Measurements from ENCODE around the gene PTPRT.
"Not testable (repeated sequence)": the region's sequence is repeated elsewhere in the genome, so short reads cannot be mapped to it uniquely, and the experiment has no call there.

PTPRT gene

DNA sequence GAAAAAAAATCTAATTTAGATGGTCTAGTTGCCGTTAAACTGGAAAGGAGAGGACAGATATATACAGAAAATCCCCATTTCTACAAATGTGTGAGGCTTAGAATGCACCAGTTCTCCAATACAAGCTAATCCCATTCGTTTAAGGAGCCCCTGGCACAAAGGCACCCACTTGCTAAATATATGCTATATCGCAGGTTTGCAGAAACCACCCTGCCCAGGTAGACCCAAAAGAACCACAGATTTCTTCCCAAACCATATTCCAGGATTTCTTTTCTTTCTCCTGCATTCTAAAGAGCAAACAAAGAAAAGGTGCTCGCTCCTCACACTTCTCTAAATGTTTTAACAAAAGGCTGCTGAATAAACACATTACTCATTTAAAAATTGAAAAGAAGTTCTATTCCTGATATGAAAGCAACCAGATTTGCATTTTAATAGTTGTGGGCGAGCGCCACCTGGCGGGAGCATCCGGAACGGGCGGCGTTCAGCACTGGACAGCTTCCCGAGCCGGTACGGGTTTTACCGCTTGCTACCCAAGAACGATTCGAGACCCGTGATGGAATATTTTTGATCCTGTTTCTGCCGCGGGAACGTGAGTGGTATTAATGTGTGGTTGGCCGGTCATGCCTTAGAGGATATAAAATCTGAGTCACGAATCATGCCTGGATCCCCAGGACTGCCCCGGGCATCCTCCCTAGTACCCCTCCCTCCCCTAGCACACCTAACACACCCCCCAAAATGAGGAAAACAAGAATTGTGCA is 2.1 kb downstream of the PTPRT start:
- peak; percentile 19 for DNase-seq (ENCODE audit: low read depth)

DNA sequence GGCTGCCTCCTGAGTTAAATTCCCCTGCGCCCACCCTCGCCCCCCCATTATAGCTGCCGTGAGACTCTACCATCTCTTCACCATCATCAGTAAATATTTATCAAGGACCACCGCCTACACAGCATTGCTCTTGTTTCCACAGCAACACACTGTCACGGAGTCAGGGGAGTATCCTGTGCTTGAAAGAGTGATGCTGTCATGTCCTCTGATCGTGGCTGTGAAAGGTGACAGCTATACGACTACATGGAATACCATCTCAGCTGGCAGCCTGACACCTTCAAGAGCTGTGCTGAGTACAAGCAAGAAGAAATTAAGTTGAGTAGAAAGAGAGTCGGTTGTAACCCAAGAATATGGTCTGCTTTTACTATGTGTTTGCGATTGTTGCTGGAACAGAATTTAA is 3.4 kb downstream of the PTPRT start:
- no peak for DNase-seq (ENCODE audit: low read depth)

DNA sequence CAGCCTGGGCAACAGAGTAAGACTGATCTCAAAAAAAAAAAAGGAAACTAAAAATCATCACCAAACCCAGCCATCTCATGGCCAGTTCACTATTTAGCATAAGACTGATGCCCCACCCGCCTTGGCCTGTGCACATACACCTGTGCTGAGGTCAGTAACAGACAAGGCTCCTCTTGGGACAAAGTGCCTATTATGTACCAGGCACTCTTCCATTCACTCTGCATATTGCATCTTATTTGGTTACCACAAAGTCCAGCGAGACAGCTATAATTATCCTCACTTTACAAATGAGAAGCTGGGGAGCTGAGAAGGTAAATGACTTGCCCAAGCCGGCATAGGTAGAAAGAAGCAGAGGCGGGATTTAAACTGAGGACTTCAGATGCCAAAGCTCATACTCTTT is 3.8 kb downstream of the PTPRT start:
- no peak for DNase-seq (ENCODE audit: low read depth)

DNA sequence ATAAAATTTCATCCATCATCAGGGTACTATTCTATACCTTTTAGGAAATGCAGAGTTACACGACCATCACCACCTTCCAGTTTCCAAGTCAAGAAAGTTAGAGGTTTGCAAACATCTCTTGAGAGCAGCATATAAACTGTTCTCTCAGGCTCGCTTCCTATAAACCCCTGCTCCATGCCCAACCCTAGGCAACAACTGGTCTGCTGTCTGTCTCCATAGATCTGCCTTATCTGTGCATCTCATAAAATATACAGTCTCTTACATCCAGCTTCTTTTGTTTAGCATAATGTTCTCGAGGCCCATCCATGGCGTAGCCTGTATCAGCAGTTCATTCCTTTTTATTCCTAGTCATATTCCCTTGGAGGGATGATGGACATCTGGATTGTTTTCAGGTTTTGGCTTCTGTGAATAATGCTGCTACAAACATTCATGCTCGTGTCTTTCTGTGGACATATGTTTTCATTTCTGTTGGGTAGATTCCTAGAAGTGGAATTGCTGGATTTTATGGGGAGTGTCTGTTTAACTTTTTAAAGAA is 6.1 kb downstream of the PTPRT start:
- DNase-seq (ENCODE audit: low read depth): no peak

DNA sequence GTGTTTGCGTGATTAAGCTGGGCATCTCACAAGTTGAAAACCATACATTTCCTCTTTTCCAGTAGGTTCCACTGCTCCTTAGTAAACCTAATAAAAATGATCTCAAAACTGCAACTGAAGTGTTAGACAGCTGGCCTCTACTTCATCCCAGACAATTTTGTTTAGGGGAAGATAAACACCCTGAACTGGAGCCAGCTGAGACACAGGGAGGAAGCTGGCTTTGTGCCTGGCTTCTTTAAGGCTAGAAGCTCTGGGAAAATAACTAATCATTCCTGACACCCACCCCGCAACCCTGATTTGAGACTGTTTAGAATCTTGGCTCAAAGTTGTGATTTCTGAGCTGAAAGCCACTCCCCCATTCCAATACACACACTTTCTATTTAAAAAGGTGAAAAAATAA is 11.6 kb downstream of the PTPRT start:
- no peak for DNase-seq (ENCODE audit: low read depth)

DNA sequence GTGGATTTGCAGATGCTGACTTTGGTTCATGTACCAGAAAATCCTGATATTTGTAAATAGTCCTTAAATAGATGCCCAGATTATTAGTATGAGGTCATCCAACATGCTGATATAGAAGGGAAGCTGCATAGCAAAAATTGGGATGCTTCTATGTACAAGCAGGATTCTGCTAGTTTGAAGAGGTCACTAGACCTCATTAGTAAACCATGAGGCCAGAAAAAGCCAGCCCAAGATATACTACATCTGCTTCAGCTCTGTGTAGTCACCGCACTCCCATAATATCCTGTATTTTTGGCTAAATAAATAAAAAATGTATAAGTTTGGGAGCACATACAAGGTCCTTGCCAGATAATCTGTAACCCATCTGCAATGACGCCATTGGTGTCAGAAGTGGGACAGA is 13.0 kb downstream of the PTPRT start:
- no peak for DNase-seq (ENCODE audit: low read depth)

DNA sequence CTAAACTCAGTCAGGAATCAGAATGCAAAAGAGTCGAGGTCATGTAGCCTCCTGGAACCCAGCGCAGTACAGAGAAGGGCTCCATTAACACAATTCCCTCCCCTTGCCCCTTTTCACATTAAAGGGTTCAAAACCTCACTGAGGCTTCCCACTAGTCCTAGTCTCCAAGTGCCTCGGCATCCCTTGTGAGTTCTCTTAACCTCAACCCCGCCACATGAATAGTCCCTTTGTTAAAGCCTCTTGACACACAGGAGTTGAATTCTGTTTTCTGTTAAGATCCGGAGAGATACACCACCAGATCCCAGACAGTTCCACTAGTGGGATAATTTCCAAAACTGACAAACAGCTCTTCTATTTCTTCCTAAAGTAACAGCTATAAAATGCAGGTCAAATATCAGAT is 17.8 kb downstream of the PTPRT start:
- DNase-seq (ENCODE audit: low read depth): no peak

DNA sequence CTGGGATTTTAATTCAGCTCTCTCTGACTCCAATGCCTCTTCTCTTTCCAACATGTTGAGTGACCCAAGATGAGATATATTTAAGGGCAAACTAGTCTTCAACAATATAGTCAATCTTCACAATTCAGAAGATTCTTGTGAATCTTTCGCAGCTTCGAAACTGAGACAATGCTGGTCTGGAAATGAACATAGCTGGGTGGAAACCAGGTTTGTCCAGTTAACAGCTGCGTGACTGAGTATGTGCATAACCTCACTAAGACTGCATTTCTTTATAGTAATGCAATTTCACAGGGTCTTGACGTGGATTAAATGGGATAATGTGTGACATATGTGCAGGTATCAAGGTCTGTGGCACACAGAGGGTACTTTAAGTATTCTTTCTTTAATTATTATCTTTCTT is 18.9 kb downstream of the PTPRT start:
- DNase-seq (ENCODE audit: low read depth): no peak

DNA sequence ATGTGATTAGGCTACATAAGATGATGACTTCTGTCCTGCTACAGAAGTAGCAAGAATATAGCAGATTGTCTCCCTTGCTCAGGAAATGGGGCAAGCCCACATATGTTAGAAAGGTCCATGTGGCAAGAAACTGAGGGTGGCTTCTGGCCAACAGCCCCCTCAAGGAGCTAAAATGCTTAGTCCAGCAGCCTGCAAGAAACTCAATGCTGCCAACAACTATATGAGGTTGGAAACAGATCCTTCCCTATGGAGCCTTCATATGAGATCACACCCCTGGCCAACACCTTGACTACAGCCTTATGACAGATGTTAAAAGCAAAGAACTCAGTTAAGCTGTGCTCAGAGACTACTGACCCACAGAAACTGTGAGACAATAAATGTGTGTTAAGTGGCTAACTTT is 22.1 kb downstream of the PTPRT start:
- DNase-seq (ENCODE audit: low read depth): no peak

DNA sequence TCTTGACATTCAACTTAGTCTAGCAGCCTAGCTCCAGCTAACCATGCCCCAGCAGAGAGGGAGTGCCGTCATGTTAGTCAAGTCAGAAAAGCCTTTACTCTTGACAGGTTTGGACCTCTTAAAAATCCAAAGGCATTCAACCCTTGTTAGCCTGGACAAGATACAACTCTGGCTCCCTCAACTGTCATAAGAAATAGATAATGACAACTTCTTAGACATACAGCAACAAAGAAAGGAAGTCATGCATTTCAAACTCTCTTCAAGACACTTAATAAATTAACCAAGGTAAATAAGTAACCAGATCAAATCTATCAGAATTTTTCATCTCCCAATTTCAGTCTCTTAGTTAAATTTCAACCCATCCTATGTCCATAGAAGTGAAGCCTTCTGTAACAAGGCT is 22.7 kb downstream of the PTPRT start:
- DNase-seq (ENCODE audit: low read depth): no peak

DNA sequence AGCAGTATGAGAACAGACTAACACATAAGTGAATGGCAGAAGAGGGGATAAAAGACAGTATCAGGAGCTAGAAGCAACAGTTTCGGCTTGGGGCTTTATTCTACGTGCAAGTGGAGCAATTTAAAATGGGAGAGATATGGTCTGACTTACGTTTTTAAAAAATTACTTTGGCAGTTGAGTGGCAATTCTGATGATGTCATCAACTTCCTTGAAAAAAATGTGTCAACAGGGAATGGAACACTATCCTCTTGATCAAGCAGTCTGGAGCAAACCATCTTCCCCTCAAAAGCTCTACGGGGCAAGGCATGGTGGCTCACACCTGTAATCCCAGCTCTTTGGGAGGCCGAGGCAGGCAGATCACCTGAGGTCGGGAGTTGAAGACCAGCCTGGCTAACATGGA is 24.1 kb downstream of the PTPRT start:
- DNase-seq (ENCODE audit: low read depth): no peak

DNA sequence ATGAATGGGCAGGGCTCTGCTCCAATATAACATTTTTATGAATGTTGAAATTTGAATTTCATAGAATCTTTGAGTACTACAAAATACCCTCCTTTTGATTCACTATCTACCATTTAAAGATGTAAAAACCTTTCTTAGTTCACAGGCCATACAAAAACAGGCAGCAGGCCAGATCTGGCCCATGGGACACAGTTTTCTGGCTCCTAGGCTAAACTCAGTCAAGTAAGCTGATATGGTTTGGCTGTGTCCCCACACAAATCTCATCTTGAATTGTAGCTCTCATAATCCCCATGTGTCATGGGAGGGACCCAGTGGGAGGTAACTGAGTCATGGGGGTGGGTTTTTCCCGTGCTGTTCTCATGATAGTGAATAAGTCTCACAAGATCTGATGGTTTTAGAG is 25.0 kb downstream of the PTPRT start:
- not testable (repeated sequence) for DNase-seq (ENCODE audit: low read depth)

DNA sequence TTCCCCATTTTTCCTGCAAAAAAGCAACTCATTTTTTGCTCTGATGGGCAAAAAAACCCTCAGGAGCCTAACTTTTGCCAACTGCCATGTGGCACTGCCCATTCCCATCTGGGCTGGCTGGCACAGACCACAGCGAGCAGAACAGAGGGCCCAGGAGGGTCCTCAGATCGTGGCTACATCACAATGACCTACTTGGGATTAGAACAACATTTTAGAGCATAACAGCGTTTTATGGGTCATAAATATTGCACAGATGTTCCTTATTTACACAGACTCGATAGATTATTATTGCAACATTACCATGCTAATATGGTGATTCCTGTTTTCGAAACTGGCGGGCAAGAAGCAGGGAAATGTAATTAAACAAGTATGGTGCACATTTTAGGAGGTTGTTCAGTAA is 28.0 kb downstream of the PTPRT start:
- no peak for DNase-seq (ENCODE audit: low read depth)

DNA sequence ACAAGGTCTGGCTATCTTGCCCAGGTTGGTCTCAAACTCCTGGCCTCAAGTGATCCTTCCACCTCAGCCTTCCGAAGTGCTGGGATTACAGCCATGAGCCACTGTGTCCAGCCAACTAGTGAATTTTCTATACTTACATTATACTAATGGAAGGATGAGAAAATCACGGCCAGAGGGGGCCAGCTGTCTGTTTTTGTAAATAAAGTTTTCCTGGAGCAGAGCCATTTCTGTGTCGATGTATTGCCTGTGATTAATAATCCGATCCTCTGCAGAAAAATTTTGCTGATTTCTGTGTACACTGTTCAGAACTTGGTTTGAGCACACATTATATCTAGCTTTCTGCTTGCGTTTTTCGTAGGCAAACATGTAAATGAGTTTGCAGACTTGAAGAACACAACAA is 28.8 kb downstream of the PTPRT start:
- DNase-seq (ENCODE audit: low read depth): no peak

DNA sequence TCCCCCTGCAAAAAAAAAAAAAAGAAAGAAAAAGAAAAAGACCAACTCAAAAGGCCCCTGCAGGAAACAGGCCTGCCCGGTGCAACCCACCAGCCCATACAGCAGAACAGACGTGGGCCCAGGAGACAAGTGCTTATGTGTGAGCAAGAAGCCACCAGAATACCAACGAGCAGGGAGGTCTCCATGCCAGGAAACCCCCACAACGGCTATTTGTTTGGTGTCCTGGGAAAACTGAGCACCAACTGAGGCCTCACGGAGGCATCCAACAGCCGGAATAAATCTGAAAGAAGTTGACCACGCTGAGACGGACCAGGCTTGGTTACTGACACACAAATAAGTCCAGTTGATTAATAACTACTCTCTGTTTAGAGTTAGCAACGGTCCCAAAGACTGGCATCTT is 29.7 kb downstream of the PTPRT start:
- DNase-seq (ENCODE audit: low read depth): no peak

DNA sequence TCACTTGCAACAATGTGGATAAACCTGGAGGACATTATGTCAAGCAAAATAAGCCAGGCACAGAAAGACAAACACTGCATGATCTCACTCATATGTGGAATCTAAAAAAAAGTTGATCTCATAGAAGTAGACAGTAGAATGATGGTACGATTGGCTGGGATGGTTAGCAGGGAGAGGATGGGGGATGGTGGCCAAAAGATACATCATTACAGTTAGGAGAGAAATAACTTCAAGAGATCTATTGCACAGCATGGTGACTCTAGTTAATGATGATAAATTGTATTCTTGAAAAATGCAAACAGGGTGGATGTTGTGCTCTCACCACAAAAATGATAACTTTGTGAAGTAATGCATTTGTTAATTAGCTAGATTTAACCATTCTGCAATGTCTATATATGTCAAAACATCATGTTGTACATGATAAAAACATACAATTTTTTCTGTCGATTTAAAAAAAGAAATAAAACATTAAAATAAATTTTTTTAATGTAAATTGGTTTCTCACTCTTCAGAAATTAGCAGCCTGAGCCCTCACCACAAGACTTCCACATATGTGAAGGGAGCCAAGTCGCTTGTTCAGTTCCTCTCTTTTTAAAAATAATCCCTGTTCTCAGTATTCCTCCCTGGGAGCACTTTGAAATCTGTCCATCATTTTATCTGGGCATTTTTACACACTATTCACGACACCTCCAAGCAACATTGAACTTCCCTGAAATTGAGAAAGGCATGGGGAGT is 34.2 kb downstream of the PTPRT start:
- DNase-seq (ENCODE audit: low read depth): no peak

DNA sequence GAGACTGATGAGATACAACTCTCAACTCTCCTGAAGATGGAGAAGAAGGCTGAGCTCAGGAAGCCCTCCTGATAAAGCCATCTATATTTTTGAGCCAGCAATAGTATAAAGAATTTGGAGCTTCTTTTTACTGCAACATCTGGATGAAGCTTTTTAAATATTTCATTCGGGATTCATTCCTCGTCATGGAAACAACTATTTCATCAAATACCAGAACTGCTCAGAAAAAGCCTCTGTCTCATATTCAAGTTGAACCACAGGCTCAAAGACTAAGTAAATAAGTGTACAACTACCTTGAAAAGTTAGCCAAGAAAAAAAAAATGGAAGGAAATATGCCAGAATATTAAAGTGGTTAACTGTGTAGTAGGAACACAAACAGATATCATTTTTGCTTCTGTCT is 37.8 kb downstream of the PTPRT start:
- no peak for DNase-seq (ENCODE audit: low read depth)

DNA sequence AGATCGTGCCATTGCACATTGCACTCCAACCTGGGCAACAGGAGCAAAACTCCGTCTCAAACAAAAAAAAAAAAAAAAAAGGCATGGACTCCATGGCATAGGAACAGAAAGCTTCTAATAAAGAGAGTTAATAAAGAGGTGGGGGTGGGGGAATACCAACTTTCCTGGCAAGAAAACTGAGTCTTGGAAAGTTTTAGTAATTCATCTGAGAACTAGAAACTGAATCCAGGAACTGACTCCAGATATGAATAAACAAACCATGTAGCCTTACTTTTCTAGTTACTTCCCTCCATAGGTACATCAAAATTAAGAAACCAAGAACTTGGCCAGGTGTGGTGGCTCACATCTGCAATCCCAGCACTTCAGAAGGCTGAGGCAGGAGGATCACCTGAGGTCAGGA is 38.5 kb downstream of the PTPRT start:
- no peak for DNase-seq (ENCODE audit: low read depth)

DNA sequence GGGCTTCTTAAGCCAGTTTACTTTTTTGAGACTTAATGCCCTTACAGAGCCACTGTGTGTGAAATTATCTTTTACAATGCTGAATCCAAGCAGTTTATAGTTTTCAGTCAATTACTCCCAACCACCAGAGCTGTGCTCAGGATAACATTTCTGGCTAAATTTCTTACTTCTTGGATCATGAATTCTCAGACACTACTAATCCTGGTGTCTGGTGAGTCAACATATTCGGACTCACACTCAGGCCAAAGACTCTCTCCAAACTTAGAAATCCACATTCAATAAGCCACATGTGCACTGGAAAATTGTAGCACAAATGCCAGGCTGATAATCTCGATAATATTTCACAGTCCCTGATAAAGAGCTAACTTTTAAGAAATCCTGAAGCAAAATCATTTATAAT is 49.0 kb downstream of the PTPRT start:
- DNase-seq (ENCODE audit: low read depth): no peak

DNA sequence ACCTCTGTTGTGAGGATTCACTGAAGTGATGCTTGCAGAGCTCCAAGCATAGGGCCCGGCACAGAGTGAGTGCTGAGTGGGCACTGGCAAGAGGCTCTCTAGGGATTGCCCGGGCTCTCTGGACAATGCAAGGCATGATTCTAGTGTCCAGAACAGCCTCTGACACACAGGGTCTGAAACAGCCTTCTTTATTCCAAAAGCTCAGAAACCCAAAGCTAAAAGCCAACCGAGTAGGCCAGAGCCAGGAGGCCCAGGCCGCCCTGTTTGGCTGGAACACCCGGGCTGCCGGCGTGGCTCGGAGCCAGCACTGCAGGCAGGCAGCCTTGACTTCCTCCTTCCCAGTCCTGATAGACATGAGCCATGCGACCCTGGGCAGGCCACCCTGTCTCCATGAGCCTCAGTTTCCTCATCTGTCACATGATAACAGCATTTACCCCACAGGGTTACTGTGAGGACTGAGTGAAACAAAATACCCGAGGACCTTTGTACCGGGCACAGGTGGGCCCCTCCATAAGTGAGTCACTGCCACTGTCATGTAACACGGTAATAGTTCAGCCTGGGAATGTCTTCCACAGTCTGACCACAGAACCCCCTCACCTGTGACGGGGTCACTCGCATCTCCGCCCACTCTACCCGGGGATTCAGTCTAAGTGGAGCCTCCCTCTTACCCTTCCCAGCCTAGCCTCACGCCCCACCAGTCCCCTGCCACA is 51.5 kb downstream of the PTPRT start:
- DNase-seq (ENCODE audit: low read depth): no peak

DNA sequence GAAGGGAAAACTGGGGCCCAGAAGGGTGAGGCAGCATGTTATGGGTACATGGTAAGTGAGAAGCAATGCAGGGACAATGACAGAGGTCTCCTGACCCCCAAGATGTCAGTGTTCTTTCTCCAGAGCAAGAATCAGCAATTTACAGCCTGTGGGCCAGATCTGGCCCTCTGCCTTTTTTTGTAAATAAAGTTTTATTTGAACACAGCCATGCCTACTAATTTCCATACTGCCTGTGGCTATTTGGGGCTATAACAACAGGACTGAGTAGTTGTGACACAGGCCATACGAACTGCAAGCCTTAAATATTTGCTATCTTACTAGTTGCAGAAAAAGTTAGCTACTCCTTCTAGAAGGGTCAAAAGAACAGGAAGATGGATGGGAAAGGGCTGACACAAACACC is 52.5 kb downstream of the PTPRT start:
- DNase-seq (ENCODE audit: low read depth): no peak

DNA sequence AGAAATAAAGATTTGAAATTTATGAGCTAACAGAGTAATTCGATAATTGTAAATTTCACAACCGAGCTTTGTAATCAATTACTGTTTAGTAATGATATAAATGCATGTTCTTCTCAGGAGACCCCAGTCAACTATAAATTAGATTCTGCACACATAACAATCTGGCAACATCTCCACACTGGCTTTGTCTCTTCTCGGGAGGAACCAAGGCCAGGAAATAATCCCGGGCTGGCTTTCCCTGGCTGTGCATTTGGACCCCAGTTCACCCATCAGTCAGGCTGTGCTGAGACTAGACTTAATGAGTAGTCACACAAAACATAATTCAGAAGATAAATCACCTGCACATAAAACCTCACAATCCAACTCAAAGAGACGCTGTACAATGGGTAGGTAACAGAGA is 65.5 kb downstream of the PTPRT start:
- no peak for DNase-seq (ENCODE audit: low read depth)

DNA sequence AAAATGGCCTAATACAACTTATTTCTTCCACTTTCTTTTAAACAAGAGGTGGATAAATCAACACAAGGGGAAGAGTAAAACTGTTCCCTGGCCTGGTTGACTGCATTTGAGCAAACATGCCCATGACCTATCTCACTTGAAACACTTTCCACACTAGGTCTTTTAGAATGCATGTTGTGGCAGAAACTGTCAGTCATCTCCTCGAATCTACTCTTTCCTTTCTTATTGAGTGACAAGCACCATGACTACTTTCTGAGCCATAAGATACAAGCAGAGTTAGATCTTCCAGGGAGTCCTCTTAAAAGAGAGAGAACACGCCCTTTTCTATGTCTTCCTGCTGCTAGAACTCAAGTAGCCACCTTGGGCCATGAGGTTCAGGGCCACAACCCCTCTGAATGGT is 66.5 kb downstream of the PTPRT start:
- DNase-seq (ENCODE audit: low read depth): no peak
